Fibroblast of upper back skin (primary cell): ENCODE results near the gene PRR19.

Experiments
- DNase-seq: peaks from one replicate; pipeline ENCODE4 v3.0.0-alpha.2; 2013

The PRR19 gene

GRCh38 chr19:42284591-42285341 lies 17.2 kb upstream of the PRR19 start:
- no peak for DNase-seq

DNA sequence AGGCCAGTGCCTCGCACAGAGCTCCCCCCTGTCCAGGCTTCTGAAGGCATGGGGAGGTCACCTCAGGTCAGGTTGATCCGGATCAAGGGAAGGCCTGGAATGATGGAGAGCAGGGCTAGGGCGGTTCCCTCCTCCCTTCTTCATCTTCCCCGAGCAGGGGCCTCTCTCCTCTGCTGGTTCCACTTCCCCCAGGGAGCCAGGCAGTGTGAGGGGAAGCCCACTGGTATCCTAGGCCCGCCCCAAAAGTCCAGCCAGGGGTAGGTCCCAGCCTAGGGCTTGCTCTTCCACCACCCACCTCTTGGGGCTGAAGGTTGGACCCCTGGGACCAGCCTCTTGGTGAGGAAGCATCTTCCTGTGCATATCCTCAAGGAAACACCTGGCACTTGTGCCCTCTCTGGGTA lies 16.4 kb upstream of the PRR19 start:
- DNase-seq, result no peak

DNA sequence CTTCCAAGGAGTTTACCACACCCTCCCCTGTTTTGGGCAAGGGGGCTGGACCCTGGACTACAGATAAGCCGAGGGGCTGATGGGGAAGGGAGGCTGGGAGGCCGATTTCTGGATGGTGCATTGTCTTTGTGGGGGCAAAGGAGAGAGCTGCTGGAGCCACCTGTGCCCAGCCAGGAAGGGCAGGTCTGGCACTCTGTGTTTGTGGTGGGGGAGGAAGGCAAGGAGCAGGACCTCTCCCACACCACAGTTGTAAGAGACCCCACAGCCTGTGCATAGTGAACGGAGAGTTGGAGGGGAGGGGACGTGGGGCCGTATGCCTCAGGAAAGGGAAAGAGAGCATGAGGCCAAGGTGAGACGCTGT lies 16.0 kb upstream of the PRR19 start:
- no peak for DNase-seq

GRCh38 chr19:42286349-42287016 lies 15.4 kb upstream of the PRR19 start:
- DNase-seq, result peak; percentile 41

- DNase-seq, result no peak
These were observed 14.7 kb upstream of the PRR19 start for GRCh38 chr19:42287017-42287826.

DNA sequence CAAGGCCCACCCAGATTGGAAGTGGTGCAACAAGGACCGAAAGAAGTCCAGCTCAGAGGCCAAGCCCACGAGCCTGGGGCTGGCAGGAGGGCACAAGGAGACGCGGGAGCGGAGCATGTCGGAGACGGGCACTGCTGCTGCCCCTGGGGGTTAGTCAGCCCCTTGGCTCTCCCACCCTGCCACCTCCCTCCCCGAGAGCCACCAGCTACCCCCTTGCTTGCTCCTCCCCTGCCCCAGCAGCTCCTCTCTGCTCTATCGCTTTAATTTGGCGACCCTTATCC lies 14.2 kb upstream of the PRR19 start:
- DNase-seq, result no peak

DNA sequence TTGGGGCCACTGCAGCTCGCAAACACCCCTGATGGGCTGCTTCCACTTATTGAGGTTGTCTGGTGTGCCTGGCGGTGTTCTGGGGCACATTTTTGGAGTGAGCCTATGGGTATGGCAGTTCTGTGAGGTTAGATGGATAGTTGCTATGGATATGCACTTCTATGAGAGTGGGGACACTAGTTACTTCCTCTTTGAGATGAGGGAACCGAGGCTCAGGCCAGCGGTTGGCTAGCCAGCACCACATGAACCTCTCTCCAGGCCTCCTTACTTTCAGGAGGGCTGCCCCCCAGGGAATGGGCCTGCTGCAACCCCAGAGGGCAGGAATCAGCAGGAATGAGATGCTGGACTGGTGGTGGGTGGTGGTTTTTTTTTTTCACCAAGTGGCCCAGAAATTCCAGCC lies 13.5 kb upstream of the PRR19 start:
- DNase-seq, result no peak

DNA sequence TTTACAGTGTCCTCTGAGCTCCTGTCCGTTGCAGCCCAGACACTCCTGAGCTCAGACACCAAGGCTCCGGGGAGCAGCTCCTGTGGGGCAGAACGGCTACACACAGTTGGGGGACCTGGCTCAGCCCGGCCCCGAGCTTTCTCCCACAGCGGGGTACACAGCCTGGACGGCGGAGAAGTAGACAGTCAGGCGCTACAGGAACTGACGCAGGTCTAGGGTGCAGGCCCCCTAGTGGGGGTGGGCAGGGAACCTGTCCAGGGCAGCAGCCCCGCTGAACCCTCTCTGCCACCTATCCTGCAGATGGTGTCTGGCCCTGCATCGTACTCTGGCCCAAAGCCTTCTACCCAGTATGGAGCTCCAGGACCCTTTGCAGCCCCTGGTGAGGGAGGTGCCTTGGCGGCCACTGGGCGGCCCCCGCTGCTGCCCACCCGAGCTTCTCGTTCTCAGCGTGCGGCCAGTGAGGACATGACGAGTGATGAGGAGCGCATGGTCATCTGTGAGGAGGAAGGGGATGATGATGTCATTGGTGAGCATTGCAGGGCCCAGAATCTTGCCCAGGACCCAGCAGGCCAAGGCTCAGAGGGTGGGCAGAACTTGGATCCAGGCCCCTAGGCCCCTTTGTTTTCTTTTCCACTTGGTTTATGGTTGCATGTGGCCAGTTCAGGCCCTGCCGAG lies 12.9 kb upstream of the PRR19 start:
- DNase-seq, result no peak

DNA sequence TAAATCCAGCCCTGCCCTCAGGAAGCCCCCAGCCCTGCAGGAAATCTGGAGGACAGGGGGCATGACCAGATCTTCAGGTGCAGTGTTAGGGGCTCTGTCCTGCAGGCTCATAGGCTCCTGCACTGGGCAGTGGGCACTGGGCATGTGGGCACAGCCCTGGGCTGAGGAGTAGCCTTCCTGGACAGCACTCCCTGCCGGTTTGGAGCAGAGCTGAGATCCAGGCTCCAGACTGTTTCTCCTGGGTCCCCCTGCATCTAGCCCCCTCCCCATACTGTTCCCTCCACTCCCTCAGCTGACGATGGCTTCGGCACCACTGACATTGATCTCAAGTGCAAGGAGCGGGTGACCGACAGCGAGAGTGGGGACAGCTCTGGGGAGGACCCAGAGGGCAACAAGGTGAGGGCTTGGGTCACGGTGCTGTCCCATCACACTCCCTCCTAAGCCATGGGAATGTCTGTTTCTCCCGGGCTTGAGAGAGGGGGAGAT lies 12.3 kb upstream of the PRR19 start:
- DNase-seq, result no peak

- no peak for DNase-seq
These were observed 11.8 kb upstream of the PRR19 start for GRCh38 chr19:42290136-42290522.

- no peak for DNase-seq
These were observed 11.2 kb upstream of the PRR19 start for GRCh38 chr19:42290523-42291434.

DNA sequence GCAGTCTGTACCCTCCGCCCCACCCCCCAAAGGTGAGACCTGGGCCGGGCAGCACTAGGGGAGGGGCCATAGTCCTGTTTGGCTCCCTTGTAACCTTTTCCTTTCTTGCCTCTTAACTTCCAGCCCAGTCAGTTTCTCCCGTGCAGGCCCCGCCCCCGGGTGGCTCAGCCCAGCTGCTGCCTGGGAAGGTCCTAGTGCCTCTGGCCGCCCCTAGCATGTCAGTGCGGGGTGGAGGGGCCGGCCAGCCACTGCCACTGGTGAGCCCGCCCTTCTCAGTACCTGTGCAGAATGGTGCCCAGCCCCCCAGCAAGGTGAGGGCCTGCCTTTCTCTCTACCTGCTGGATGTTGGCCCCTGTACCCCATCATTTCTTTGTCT lies 10.5 kb upstream of the PRR19 start:
- no peak for DNase-seq

DNA sequence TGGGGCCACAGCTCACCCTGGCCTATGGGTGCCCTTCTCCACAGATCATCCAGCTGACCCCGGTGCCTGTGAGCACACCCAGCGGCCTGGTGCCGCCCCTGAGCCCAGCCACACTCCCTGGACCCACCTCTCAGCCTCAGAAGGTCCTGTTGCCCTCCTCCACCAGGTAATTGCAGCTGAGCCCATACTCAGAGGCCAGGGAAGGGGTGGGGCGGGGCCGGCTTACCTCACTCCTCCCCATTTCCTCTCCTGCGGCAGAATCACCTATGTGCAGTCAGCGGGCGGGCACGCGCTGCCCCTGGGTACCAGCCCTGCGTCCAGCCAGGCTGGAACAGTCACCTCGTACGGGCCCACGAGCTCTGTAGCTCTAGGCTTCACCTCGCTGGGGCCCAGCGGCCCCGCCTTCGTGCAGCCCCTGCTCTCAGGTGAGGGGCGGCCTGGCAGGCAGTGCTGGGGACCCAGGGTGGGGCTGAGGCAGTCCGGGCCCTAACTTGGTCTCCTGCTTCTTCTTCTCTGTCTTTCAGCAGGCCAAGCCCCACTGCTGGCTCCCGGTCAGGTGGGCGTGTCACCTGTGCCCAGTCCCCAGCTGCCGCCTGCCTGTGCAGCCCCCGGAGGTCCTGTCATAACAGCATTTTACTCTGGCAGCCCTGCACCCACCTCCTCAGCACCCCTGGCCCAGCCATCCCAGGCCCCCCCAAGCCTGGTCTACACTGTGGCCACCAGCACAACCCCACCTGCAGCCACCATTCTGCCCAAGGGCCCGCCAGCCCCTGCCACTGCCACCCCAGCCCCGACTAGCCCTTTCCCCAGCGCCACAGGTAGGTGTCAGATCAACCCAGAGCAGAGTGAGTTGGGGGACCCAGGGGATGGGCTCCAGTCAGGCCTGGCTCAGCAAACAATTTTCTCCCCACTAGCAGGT lies 9.6 kb upstream of the PRR19 start:
- no peak for DNase-seq

- no peak for DNase-seq
These were observed 9.0 kb upstream of the PRR19 start for GRCh38 chr19:42292963-42293362.

GRCh38 chr19:42293540-42293939 lies 8.4 kb upstream of the PRR19 start:
- no peak for DNase-seq

- no peak for DNase-seq
These were observed 8.0 kb upstream of the PRR19 start for GRCh38 chr19:42293948-42294347.

DNA sequence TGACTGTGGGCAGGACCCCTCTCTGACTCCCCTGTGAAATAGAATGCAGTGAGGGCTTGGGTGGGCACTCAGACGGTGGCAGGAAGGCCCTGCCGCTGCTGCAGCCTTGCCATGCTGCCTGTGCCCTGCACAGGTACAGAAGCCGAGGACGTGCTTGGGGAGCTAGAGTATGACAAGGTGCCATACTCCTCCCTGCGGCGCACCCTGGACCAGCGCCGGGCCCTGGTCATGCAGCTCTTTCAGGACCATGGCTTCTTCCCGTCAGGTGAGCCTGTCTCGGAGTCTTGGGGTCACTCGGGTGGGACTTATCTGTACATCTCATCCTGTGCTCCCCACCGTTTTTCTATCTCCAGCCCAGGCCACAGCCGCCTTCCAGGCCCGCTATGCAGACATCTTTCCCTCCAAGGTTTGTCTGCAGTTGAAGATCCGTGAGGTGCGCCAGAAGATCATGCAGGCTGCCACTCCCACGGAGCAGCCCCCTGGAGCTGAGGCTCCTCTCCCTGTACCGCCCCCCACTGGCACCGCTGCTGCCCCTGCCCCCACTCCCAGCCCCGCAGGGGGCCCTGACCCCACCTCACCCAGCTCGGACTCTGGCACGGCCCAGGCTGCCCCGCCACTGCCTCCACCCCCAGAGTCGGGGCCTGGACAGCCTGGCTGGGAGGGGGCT lies 7.3 kb upstream of the PRR19 start:
- DNase-seq, result no peak

- DNase-seq, result no peak
These were observed 6.6 kb upstream of the PRR19 start for GRCh38 chr19:42295342-42295741.

- peak; percentile 59 for DNase-seq
These were observed 6.0 kb upstream of the PRR19 start for GRCh38 chr19:42295831-42296525.

DNA sequence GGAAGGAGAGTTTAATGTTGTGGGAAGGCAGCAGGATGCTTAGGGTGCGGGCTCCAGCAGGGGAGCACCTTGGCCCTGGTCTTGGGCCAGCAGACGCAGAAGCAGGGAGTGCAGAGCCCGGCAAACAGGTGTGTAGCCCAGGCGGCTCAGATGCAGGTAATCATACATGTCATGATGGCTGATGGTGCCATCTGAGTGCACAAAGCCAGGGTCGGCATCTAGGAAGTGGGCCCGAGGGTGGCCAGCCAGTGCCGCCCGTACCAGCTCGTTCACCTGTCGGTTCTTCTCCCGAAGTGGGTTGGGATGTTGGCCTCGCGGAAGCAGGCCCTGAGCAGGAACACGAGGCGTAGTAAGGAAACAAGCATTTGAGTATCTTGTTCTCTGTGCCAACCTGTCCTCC lies 4.9 kb upstream of the PRR19 start:
- DNase-seq, result no peak
